Fibroblast of peridontal ligament (primary cell): ENCODE measurements around the gene FGF10.
A peak's percentile ranks its signal among the peaks of the same experiment; 100 is the strongest.

Experiments used
- DNase-seq: peaks from one replicate; pipeline ENCODE4 v3.0.0-alpha.2; 2010; ENCODE audit errors: extremely low read depth

The FGF10 gene

DNA sequence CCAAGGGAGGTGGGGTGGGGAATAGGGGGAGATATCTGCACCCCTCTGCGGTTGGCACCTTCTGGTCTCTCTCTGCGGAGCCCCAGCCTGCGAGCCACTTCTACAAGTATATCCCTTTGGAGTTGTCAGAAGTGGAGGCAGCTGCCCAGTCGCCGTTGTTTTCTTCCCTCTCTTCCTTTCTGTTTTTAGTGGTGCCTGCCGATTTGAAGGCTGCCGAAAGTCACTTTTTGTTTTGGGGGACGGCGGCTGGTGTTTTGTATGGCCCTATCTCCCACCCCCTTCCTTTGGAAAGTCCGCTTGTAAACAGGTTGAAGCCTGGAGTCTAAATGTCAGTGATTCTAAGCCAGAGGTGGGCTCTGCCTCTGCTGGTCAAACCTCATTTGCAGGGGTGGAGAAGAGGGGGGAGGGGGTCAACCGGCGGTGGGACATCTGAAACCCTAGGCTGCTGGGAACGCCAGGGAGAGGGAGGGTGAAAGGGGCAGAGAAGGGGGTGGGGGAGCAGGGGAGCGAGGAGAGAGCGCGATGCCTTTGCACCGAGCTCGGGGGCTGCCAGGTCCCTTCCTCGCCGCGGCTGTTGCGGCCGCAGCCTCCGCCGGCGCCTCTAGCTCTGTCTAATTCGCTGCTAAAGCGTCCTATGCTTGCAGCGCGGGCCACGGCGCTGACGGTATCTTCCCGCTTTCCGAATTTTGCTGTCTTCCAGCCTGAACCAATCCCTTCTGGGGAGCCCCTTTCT, at the start of gene FGF10:
TSS of gene FGF10 (minus strand) at position 331 of the 733 bp plus-strand sequence. CDS start 738 bp downstream, outside the sequence.
- DNase-seq: no peak

DNA sequence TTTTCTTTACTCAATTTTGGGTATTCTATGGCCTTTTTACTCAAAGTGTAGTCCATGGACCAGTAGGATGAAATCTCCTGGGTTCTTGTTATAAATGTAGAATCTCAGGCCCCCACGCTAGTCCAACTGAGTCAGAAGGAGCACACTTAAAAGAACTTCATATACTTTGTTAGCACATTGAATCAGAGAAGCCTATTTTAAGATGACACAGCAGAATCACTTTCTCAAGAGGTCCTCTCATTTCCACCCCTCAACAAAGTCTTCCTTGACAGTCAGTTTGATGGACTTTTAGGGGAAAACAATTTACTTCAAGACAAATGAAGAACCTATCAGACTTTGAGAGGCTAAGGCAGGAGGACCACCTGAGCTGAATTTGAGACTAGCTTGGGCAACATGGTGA, 37.7 kb upstream of the FGF10 start:
- no peak for DNase-seq

DNA sequence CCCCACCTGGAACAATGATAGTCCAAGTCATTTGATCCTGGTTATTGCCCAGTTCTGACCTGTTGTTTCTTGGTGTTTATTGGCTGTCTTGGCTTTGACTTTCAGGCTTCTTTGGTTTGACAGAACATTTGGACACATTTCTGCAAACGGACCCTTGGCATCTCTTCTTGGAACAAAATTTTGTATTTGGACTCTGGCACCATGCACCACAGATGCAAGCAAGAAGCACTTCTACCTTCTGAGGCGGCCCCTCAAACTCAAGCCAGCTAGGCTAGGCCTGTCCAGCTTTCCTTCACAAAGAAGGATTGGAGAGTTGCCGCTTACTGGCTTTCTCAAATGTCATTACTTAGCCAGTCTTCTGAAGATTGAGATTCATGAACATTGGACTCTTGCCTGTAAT, 23.1 kb upstream of the FGF10 start:
- no peak for DNase-seq

DNA sequence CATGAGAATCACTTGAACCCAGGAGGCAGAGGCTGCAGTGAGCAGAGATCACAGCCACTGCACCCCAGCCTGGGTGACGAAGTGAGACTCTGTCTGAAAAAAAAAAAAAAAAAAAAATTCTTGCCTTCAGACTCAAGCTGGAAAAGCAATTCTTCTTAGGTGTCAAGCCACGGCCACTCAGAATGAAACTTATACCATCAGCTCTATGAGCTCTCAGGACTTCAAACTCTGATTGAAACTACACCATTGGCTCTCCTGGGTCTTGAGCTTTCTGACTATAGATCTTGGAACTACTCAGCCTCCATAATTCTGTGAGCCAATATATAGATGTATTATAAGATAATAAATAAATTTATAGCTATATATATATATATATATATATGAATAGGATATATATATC, 12.9 kb upstream of the FGF10 start:
- no peak for DNase-seq

DNA sequence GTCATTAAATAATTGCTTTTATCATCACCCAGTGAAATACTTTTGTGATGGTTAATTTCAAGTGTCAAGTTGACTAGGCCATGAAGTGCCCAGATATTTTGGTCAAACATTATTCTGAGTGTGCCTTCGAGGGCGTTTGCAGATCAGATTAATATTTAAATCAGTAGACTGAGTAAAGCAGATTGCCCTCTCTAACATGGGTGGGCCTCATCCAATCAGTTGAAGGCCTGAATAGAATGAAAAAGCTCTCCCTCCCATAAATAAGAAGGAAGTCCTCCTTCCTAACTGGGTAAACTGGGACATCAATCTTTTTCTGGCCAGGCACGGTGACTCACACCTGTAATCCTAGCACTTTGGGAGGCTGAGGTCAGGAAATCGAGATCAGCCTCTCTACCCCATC, 12.4 kb upstream of the FGF10 start:
- DNase-seq: no peak

GRCh38 chr5:44398382-44398781, 9.2 kb upstream of the FGF10 start:
- DNase-seq: no peak

- DNase-seq: no peak
Measured at GRCh38 chr5:44396312-44396711, 7.1 kb upstream of the FGF10 start.

DNA sequence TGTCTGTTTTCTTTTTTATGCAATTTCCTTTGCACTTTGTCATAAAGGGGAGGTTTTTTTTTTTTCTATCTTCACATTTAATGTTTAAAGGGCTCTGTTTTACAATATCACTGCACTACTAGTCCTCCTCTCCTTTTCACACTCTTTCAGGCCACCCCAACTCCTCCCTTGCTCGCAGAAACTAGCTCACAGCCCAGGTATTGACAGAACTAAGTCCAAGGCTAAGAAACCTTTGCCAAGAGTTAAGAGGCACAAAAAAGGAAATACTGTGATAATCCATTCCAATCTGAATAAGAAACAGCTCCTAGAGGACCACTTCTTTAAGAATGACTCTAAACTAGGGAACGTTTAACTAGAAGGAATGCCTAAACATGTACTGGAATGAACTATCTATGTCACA, 1.1 kb upstream of the FGF10 start:
- DNase-seq: no peak

GRCh38 chr5:44389823-44390143, 563 bp upstream of the FGF10 start:
- no peak for DNase-seq

DNA sequence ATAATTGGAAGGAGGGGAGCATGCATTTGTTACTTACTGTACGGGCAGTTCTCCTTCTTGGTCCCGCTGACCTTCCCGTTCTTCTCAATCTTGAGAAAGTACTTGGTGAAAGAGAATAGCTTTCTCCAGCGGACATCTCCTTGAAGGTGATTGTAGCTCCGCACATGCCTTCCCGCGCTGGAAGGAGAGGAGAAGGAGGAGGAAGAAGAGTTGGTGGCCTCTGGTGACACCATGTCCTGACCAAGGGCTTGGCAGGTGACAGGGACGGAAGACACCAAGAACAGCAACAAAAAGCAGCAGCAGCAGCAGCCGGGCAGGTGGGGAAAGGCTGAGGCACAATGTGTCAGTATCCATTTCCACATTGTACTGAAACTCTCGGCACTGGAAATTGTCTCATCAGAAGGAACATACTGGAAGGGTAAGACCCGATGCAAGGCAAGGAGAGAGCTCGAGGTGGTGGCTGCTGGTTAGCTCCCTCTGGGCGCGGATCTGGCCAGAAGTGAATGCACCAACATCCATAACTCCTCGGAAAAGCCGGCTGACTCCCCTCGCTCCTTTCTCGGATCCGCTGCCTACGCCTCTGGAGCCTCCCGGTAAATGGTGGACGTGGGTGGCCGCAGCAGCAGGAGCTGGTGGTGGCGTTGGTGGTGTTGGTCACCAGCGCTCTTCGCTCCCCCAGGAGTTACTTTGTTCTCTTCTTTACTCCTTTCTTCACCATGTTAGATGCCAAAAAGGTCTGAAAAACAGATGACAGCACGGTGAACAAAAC, 715 bp downstream of the FGF10 start:
- DNase-seq: no peak

- no peak for DNase-seq
Measured at GRCh38 chr5:44387921-44388320, 1.3 kb downstream of the FGF10 start.

DNA sequence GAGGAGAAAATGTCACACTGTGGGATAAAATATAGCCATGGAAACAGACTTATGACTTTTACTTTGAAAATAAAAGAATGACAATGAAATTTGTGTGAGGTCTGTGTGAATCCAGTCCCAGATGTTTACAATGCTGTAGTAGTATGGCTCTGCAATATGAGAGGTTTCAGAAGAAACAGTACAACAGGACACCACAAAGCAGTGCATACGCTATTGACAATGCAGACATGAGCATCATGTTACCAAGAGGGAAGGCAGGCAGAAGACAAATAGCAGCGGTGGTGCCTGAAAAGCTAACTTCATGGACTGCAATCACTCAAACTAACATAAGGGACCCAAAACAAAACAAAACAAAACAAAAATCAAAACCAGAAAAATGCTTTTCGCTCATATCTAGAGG, 1.8 kb downstream of the FGF10 start:
- no peak for DNase-seq

- DNase-seq: no peak
Measured at GRCh38 chr5:44385291-44385900, 3.8 kb downstream of the FGF10 start.

GRCh38 chr5:44384816-44385215, 4.4 kb downstream of the FGF10 start:
- DNase-seq: no peak

- DNase-seq: no peak
Measured at GRCh38 chr5:44382894-44383293, 6.3 kb downstream of the FGF10 start.

DNA sequence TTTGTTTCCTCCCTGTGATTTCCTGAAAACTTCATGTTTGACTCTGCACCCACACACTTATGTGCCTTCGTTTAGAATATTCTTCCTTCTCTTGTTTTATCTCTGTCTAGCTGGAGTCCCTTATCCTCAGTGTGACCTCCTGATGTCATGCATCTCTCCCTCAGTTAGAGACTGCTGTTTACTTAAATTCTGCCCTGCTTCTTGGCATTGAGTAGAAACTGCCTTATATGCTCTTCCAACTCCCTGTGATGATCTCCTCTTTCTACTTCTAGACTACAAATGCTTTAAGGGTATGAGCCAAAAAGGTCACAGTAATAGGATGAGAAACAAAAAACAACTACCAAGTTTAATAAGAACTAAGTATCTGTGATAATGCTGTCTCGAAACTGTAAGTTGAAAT, 12.2 kb downstream of the FGF10 start:
- no peak for DNase-seq

DNA sequence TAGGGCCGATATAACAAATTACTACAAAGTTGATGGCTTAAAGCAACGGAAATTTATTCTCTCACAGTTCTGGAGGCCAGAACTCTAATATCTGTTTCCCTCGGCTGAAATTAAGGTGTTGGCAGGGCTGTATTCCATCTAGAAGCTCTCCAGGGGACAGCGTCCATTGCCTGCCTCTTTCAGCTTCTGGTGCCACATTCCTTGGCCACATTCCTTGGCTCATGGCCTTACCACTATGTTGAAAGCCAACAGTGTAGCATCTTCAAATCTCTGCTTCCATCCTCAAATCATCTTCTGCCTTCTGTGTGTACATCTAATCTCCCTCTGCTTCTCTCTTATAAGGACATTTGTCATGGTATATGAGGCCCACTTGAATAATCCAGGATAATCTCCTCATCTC, 17.2 kb downstream of the FGF10 start:
- no peak for DNase-seq

DNA sequence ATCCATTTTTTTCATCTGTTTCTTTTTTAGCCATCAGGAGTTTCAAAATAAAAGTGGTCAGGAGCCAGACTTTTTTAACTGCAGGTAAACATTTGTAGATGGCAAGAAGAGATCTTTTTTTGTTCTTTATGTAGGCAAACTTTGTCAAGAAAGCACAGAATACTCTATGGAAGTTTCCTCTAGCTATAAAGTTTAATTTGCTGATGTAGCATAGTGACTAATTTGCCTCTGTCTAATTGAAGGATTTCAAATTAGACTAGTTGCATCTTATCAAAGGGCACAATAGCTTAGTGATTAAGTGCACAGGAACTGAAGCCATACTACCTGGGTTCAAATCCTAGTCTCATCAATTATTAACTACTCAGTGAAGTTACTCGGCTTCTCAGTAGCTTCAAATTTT, 22.0 kb downstream of the FGF10 start:
- DNase-seq: no peak

GRCh38 chr5:44365345-44365744, 23.9 kb downstream of the FGF10 start:
- peak; percentile 0 for DNase-seq

GRCh38 chr5:44364097-44364496, 25.1 kb downstream of the FGF10 start:
- no peak for DNase-seq

DNA sequence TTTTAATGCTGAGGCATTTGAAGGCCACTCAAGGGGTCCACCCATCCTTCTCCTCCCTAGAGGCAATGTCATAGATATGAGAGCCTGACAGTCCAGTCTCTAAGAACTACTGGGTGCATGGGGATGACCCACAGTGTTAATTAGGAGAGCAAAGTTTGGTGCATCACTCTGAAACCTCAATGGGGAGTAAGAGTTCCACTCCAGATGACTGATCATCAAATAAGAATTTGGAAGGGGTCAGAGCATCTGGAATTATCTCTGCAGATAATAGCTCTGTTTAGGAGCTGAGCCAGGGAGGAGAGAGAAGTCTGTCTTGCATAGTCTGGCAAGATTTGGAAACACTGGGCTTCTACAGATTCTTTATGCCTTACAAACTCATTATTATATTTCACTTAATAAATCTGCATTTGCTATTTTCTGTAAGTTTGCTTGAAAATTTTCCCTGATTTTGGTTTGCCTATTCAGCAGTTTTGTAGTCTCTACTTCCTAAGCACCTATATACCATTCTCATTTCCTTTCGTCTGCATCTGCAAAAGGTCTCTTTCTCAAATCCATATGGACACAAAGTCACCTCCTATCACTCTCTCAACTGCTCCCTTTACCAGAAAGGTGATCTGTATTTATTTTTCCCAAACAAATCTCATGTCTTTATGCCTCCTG, 27.7 kb downstream of the FGF10 start:
- no peak for DNase-seq

DNA sequence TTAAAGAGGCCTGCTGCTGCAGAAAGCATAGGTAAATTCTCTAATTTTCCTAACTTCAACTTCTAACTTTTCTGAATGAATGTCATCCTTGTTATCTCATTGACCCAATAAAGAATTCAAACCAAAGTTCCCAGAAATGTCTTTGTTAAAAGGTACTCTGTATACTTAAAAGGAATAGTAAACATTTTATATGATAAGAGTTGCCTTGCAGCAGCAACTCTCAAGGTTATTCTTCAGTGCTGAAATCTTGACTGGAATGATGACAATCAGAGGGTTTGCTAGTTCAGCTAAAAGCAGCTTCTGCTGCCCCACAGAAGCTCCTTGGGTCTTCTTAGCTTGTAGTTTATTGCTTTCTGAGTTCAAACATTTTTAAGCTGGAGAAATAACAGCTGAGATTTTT, 28.3 kb downstream of the FGF10 start:
- no peak for DNase-seq

DNA sequence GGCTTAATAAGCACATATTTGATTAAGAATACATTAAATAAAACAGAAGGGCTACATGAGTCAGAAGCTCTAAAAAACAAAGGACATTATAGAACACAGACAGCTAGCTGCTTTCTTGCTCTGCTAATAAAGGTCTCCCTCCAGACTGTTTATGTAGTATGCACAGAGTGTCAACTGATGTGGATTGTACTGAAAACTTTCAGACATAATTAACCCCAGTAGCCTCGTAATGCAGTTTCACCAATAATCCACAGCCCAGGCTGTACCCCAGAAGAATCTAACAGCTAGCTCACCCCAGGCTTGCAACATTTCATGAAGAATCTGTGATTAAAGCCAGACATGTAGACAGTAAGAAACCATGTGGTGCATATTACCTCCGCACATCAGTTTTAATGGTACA, 30.8 kb downstream of the FGF10 start:
- no peak for DNase-seq
